NCI-H2029 treated with DMSO at 0.1 percent for 48 hours (cell line): ENCODE data around the gene ITGB5.
"Not testable (repeated sequence)": the region's sequence is repeated elsewhere in the genome, so short reads cannot be mapped to it uniquely, and the experiment has no call there.

Source experiments
- DNase-seq: peaks from one replicate; lab custom pipeline; 2025; lab: John Stamatoyannopoulos, UW

ITGB5 gene

DNA sequence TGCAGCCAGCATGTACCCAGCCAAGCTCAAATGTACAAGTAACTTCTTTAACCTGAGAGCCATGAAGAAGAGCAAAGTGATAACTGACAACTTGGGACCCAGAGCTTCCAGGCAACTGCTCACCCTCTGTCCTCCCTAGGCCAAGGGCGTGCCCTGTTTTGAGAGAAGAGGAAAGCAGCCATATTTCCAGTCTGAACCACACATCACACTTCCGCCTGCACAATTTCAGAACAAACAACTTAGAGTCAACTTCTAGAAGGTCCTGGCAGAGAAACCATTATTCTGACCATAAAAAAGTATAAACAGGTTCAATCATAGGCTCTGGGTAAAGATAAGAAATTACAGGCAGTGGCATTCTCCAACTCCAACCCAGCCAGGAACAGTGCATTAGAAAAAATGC, 50.1 kb downstream of the ITGB5 start:
- DNase-seq: no peak

DNA sequence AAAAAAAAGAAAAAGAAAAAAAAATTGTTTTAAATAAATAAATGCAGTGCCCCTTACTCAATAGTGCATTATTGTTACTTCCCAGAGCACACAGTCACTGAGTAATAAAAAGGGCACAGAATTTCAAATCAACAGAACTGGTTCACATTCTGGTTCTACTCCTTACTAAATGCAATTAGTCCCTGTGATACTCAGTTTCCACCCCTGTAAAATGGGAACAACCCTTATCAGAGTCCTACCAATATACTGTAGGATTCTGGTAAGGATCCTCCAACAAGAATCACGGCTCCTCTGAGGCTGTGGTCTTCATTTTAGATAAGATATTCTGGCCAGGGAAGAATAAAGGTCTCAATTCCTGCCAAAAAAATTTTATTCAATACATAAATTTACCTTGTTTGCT, 50.7 kb downstream of the ITGB5 start:
- DNase-seq: no peak

DNA sequence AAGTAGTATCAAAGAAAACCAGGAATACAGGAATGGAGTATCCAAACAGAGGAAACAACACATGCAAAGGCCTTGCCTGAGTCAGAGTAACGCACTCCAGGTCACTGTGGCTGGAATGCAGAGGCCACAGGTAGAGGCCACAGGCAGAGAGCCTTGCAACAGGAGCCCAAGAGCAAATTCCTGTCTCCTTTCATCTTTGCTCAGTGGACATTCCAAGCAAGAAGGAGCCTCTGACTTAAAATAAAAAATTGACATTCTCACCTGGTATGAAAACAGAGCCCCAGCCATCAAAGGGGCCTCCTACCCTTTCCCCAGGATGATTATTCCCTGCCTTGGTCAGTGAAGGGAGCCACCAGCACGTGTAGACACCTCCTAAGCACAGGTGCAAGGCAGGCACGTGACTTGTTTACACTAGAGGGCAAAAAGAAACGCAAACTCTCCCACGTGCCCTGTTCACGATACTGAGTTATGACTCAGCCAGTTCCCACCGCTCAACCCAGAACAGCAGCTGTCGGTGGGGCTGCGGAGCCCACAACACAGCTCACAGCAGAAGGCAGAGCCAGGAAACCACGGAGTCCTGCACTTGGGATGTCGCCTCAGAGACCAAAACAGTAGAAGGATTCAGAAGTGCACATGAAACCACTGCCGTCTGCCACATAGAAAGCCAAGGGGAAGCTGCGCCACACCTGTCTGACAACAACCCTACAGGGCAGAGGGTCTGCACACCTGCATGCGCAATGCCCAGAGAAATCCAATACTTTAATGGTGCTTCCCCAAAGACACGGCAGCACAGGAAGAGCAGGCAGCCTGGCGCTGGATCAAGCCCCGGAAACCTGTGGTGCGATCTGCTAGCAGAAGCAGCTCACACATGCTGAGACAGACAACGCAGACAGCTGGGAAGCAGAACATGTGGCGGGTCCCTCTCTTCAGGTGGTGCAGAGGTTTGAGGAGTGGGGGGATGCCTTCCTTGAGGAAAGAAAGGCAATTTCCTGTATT, 52.1 kb downstream of the ITGB5 start:
- peak; percentile 96 for DNase-seq

DNA sequence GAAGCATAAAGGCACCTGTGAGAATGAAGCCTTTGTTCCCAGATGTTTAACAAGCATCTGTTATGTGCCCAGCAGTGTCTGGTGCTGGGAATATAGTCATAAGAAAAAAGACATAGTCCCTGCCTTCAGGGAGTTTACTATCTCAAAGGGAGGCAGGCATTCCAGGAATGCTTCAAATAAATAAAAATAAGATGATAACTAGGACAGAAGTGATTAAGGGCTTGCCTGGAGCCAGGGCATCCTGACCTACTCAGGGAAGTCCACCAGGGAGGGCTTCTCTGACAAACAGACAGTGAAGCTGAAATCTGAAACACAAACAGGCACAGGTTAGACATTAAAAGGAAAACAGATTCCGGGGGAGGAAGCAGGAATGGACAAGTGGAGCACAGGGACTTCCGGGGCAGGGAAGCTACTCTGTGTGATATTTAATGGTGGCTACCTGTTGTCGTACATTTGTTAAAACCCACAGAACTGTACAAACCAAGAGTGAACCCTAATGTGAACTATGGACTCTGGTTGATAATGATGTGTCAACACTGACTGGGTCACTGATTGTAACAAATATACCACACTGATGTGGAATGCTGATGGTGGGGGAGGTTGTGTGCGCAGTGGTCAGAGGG, 53.3 kb downstream of the ITGB5 start:
- DNase-seq: no peak

DNA sequence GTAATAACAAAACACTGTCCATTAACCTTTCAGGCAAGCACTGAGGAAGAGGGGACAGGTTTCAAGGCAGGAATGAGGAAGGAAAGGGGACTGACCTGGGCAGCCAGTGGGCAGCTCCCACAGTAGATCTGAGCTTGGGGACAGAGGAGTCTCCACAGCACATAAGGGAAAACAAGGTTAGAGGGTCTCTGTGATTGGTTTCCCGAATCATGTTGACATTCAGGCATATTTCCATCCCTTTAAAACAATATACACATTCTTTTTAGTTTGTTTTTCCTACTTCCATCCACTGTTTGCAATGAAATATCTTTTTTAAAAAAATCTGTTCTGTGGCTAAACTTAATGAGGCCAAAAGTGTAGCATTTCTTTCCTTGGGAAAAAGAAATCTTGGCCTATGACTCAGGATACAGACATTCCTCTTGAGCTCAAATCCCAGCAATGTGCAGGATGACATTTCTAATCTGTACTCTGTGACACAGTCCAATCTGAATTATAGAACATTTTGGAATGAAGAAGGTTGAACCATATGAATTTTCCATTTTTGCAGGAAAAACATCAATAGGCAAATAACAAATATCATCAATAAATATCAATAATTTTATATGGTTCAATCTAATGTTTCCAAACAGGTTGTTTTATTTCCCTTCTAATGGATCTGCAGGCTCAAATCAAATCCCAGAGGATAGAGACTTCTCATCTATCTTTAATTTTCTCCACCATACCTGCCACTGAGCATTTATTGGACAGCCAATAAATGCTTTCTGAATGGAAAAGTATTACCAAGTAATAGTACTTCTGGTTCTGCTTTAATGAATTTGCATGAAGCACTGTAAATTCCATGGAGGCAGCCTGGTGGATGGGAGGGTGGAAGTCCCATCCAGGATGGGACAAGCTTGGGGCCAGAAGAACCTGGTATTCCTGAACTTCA, 54.1 kb downstream of the ITGB5 start:
- no peak for DNase-seq

DNA sequence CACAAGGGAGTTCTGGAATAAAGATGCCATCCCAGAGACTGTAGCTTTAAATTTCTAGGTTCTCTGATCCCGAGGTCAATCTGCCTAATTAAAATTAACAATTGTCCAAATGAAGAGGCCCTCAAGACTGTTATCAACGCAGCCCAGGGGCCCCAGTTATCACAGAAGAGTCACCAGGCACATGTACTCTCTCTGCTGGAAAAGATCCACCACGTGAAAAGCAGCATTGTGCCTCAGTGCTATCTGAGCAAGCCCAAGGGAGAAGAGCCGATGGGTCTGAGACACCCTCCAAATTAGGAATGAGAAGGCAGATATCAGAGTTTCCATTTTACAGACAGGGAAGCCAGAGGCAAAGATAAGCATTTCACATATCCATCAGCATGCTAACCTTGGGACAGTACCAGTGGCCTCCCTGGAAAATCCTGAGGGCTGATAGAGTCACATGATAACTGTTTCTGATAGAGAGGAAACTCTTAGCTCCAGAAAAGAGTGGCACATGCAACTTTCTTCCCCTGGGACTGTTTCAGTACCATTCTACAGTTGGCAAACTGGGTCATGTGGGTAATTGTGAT, 55.5 kb downstream of the ITGB5 start:
- no peak for DNase-seq

DNA sequence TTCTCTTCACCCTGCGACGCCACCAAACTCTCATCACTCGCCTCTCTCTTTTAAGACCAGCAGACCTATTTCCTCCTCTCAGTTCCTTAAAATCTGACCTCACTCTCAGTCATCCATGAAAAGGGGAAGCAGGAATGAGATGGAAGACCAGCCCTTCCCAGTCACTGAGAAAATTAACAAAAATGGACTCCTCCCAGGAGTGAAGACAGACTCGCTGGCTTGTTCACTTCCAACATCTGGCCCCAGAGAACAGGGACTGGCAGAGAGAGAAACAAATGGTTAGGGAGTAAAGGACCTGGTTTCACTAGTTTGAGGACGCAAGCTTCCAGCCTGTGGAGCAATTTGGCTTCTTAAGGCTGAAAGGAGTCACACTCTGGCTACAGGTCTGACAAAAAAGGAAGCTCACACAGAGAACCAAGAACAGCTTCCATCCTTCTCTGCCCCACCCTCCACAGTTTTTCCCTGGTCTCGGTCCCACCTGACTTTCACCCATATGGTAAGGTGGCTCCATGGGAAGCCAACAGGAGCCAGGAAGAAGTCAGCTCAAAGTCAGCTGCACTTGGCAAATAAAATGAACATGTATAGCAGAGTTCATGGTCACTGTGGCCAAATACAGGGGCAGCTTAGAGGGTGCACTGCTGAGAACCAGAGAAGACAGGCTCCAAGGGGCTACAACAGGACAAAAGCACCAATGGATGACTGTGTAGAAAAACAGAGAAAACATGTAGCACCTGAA, 57.2 kb downstream of the ITGB5 start:
- DNase-seq: no peak

DNA sequence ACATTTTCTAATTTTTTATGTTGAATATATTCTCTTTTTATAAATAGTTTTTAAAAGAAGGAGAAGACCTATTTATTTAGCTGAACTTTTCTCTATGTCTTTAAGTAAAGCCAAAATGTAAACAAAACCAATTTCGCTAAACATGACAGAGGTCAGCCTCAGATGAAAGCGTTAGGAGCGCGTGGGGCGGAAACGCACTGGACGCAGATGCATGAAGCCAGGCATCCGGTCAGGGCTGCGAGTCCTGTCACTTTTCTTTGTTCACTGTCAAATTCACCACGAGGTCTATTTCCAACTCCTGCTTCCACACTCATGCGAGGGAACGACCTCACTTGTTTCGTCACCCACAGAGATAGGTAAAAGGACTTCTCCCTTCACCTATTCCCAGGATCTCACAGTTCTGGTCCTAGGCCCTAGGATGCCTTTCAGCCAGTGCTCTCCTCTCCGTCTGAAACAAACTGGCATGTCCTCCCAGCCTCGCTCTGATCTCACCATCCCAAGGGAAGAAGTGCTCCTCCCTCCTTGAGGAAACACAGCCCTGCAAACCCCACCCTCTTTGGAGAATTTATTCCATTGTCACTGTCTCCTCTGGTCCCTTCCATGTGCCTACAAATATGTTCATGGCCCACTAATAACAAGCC, 57.9 kb downstream of the ITGB5 start:
- DNase-seq: no peak

DNA sequence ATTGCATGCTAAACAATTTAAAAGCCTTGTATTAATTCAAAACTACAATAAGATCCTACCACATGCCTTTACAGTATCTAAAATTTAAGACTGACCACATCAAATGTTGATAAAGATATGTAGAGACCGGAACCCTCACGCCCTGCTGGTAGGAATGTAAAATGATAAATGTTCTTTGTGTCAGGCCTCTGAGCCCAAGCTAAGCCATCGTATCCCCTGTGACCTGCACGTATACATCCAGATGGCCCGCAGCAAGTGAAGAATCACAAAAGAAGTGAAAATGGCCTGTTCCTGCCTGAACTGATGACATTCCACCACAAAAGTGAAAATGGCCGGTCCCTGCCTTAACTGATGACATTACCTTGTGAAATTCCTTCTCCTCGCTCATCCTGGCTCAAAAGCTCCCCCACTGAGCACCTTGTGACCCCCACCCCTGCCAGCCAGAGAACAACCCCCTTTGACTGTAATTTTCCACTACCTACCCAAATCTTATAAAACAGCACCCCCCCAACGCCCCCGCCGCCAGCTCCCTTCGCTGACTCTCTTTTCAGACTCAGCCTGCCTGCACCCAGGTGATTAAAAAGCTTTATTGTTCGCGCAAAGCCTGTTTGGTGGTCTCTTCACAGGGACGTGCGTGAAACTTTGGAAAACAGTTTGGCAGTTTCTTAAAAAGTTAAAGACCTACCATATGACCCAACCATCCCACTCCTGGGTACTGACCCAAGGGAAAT, 59.5 kb downstream of the ITGB5 start:
- DNase-seq: not testable (repeated sequence)

DNA sequence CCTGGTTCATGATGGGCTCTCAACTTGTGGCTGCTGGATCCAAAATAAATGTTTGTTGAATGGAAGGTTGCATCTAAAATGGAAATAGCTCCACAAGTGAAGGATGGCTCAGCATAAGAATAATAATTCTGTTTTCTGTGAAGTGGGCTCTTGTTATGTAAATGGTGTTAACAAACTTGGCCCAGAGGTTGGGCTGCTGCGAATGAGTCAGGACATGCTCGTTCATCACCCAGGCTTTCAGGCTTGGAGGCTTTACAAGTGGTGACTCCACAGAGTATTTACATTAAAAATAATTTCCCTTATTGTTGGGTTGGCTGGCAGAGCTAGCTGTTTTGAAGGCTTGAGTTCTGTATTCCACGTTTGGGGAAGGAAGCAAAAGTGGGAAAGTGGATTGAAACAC, 60.5 kb downstream of the ITGB5 start:
- peak; percentile 18 for DNase-seq

DNA sequence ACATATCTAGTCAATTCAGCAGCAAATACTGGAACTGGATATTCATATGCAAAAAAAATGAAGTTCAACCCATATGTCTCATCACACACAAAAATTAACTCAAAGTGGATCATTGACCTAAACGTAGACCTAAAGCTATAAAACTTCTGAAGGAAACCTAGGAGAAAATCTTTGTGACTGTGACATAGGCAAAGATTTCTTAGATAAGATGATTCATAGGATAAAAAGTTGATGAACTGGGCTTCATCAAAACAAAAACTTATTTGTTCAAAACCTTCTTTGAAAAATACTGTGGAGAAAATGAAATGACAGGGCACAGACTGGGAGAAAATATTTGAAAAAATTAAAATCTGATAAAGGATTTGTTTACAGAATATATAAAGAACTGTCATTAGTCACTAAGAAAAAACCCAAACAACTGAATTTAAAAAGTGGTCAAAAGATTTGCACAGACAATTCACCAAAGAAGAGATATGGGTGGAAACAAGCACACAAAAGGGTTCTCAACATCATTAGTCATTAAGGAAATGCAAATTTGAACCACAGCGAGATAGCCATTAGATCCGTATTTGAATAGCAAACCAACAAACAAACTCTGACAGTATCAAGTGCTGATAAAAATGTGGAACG, 62.8 kb downstream of the ITGB5 start:
- no peak for DNase-seq

DNA sequence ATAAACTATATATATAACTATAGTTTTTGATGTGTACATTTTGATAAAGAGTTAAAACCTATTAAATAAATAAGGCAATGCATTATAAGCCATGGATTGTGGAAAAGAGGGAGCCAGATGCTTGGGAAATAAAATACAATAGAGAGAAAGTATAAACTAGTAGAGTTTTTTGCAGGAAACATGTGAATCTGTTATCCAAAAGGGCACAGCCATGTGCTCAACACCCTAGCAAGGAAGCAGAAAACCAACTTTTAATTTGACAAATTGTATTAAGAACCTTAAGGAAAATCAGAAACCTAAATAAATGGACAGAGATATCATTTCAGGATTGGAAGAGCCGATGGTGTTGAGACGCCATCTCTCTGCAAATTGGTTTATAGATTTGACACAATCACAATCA, 63.5 kb downstream of the ITGB5 start:
- no peak for DNase-seq

DNA sequence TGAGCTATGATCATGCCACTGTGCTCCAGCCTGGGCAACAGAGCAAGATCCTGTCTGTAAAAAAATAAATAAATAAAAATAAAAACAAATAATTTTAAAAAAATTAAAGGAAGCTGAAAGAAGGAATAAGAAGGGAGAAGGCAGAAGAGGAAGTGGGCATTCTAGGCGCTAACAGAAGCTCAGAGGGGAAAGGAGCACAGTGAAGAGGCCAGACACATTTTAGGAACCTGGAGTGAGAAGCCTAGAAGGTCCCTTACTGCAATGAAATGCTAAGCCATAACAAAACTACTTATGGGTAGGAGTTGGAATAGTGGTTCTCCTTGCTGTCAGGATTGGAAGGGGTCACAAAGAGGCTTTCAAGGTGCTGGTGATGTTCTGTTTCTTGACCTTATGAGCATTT, 64.0 kb downstream of the ITGB5 start:
- no peak for DNase-seq

DNA sequence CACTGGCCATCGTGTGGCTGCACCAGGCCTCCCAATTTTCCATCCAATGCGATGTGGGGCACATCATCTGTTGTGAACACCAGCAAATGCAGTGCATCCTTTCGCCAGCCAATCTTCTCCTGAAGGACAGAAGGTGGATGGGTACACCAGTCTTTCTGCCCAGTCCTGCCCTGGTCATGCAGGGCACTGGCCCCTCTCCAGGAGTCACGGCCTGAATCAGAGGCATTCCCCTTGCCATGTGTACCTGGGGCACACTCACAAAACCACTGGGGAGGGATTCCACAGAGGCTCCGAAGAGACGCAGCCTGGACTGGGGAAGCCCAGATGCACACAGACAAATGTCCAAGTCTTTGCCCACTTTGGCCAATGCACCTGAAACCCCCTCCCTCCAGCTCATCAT, 65.8 kb downstream of the ITGB5 start:
- no peak for DNase-seq

DNA sequence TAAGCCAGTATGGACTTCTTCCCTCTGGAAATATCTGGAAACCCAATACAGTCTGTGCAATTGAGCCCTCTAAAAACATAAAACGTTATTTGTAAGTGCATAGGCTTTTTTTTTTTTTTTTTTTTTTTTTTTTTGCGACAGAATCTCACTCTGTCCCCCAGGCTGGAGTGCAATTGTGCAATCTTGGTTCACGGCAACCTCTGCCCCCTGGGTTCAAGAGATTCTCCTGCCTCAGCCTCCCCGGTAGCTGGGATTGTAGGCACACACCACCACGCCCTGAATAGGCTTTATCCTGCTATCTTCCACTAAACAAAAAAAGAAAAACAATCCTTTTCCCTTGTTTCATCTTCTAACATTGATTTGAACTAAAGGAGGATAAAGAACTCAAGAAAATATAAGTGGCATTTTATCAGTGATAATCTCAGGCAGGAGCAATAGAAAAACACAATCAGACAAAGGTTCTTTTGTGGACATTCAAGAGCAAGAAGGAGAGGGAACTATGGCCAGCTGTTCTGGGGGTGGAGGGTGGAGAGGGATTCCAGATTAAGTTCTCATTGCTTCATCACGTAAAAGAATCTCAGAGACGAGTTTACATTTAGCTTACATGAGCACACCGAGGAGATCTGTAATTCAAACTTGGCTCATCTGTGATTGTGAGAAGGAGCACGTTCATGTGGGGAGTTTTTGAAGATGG, 68.6 kb downstream of the ITGB5 start:
- DNase-seq: no peak

DNA sequence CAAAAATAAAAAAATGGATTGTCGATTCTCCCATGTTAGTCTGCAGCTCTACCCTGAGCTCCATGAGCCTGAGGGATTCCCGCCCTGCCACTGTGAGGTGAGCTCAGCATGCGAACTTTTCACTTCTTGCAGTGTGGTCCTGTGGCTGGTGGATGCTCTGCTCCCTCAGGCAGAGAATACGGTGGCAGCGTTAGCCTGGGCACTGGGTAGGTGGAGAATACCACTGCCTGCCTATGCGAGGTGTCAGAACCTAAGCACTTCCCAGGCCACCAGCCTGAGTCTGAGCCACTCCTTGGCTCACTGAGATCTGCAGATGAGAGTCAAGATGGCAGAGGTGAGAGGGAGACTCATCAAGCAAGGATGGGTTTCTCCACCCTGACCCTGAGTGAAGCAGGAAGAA, 70.1 kb downstream of the ITGB5 start:
- no peak for DNase-seq

DNA sequence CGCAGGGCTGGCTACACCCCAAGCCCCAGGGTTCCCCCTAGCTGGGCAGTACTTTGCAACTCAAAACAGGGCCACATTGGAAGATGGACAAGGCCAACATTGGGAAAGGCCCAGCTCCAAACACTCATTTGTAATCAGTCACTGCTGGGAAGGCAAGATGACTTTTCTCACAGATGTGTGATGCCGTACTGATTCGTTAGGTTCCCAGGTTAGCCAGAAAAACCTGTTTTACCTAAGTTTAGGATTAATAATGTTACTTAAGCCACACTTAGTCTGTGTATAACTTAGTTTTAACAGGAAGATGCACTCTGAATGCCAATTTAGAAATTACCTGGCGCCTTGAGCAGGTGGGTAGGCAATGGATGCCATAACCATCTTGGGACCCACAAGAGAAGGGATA, 71.0 kb downstream of the ITGB5 start:
- DNase-seq: no peak

DNA sequence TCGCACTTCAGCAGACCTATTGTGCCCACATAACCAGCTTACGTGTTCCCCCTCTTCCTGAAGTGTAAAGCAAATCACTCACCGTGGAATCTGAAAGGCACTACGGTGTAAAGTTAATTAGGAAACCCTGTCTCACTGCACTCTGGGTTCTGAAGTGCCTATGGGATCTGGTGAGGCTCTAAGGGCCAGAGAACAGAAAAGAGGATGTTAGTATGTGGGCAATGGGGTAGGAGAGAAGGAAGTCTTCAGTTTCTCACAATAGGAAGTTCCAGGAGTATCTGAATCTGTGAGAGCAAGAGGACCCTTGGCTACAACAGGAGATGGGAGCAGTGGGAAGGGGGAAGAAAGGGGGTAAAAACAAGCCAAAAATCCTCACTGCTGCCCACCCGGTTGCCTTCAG, 71.4 kb downstream of the ITGB5 start:
- no peak for DNase-seq
